HUES64 (cell line): Measurements from ENCODE around the gene STX1B.
"Not testable (repeated sequence)": the region's sequence is repeated elsewhere in the genome, so short reads cannot be mapped to it uniquely, and the experiment has no call there.

ENCODE experiments used
- H3K27ac ChIP-seq: 2 replicates; pipeline ENCODE4 v1.7.0; 2013; ENCODE audit warnings: low read depth, low read length, inconsistent platforms
- H3K27me3 ChIP-seq: 2 replicates; pipeline ENCODE4 v1.6.1; 2013; ENCODE audit warnings: mild to moderate bottlenecking, low read length; ENCODE audit not compliant: insufficient read depth
- H3K36me3 ChIP-seq: 2 replicates; pipeline ENCODE4 v1.6.1; 2013; ENCODE audit warnings: mild to moderate bottlenecking, low read length; ENCODE audit not compliant: insufficient read depth
- H3K4me1 ChIP-seq: 2 replicates; pipeline ENCODE4 v1.6.1; 2013; ENCODE audit warnings: mild to moderate bottlenecking, low read length, moderate library complexity; ENCODE audit not compliant: insufficient read depth
- H3K4me3 ChIP-seq: 2 replicates; pipeline ENCODE4 v1.5.1; 2013; ENCODE audit warnings: mild to moderate bottlenecking, low read length, moderate library complexity
- H3K9ac ChIP-seq: 2 replicates; pipeline ENCODE4 v1.6.1; 2013; ENCODE audit warnings: mild to moderate bottlenecking, low read depth, low read length
- H3K9me3 ChIP-seq: 2 replicates; pipeline ENCODE4 v1.6.1; 2013; ENCODE audit warnings: low read depth, low read length; ENCODE audit not compliant: insufficient read depth
- WGBS: fragments of 150-250, 120-280 bp; methylation state at CpG from one replicate; pipeline ENCODE4 v1.1.7; 2013; ENCODE audit warnings: missing lambda C conversion rate; 5-methylcytosine and 5-hydroxymethylcytosine counted together

The STX1B gene

GRCh38 chr16:31032736-31033708 lies 22.6 kb upstream of the STX1B start, which contains the start of gene STX4:
Gene STX4, plus strand, starts transcription at chr16:31033558. Its CDS starts 248 bp downstream, at chr16:31033806.
- Histone ChIP-seq H3K27me3 (no peaks in the 10 kb centered on the region), H3K4me1 (no peaks in the 10 kb centered on the region), H3K9me3 (no peaks in the 10 kb centered on the region), H3K27ac (peak within 1 kb of the TSS; percentile 24; the same call in 1 of the 2 replicates), H3K4me3 (peak within 1 kb of the TSS; percentile 95), H3K9ac (peak within 1 kb of the TSS; percentile 37), H3K36me3 (no peaks in the 10 kb centered on the region)
- 2% methylated on average over 75 of the region's 75 CpGs for WGBS

- Histone ChIP-seq H3K27me3 (no peaks in the 10 kb centered on the region), H3K9ac (no peak overlapping the region), H3K9me3 (no peaks in the 10 kb centered on the region), H3K4me3 (no peak overlapping the region), H3K27ac (no peak overlapping the region), H3K4me1 (no peaks in the 10 kb centered on the region), H3K36me3 (no peaks in the 10 kb centered on the region)
- WGBS = 82% methylated on average over 4 of the region's 4 CpGs
Measured at GRCh38 chr16:31031276-31031675, 20.8 kb upstream of the STX1B start.

DNA sequence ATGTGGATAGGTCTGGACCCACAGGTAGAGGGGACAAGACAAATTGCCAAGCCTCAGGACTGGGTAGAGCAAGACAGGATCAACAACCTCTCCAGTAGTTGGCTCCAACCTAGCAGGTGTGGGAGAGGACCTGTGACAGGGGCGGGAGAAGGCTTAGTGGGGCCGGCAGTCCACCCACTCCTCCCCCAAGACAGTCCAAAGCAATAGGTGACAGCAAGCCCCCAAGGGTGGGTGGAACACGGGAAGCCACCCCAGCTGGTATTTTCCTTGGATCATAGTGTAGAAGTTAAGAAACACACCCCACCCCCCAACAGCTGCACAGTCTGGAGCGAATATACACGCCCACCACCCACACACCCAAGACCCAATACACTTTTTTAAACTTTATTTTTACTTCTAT lies 18.8 kb upstream of the STX1B start:
- Histone ChIP-seq H3K4me1 (no peaks in the 10 kb centered on the region), H3K27ac (no peak overlapping the region), H3K9ac (no peak overlapping the region), H3K36me3 (no peaks in the 10 kb centered on the region), H3K4me3 (no peak overlapping the region), H3K27me3 (no peaks in the 10 kb centered on the region), H3K9me3 (no peaks in the 10 kb centered on the region)
- WGBS = 78% methylated on average over 2 of the region's 5 CpGs

- 87% methylated on average over 5 of the region's 5 CpGs for WGBS
Measured at GRCh38 chr16:31025339-31025738, 14.9 kb upstream of the STX1B start.

GRCh38 chr16:31023627-31024226 lies 13.3 kb upstream of the STX1B start:
- no peak overlapping the region for H3K9ac ChIP-seq
- H3K36me3 ChIP-seq = no peaks in the 10 kb centered on the region
- H3K27ac ChIP-seq = no peak overlapping the region
- no peaks in the 10 kb centered on the region for H3K27me3 ChIP-seq
- H3K9me3 ChIP-seq = no peaks in the 10 kb centered on the region
- H3K4me1 ChIP-seq = no peaks in the 10 kb centered on the region
- no peak overlapping the region for H3K4me3 ChIP-seq
- WGBS = 81% methylated on average over 5 of the region's 6 CpGs

More at GRCh38 chr16:31025339-31025738, 14.9 kb upstream of the STX1B start:
- H3K36me3 ChIP-seq = no peaks in the 10 kb centered on the region
- H3K27me3 ChIP-seq = no peaks in the 10 kb centered on the region
- H3K27ac ChIP-seq = no peak overlapping the region
- no peak overlapping the region for H3K9ac ChIP-seq
- H3K9me3 ChIP-seq = no peaks in the 10 kb centered on the region
- H3K4me3 ChIP-seq = no peak overlapping the region
- H3K4me1 ChIP-seq = no peaks in the 10 kb centered on the region

GRCh38 chr16:31023252-31023602 lies 12.8 kb upstream of the STX1B start:
- no peak overlapping the region for H3K4me3 ChIP-seq
- no peak overlapping the region for H3K27ac ChIP-seq

DNA sequence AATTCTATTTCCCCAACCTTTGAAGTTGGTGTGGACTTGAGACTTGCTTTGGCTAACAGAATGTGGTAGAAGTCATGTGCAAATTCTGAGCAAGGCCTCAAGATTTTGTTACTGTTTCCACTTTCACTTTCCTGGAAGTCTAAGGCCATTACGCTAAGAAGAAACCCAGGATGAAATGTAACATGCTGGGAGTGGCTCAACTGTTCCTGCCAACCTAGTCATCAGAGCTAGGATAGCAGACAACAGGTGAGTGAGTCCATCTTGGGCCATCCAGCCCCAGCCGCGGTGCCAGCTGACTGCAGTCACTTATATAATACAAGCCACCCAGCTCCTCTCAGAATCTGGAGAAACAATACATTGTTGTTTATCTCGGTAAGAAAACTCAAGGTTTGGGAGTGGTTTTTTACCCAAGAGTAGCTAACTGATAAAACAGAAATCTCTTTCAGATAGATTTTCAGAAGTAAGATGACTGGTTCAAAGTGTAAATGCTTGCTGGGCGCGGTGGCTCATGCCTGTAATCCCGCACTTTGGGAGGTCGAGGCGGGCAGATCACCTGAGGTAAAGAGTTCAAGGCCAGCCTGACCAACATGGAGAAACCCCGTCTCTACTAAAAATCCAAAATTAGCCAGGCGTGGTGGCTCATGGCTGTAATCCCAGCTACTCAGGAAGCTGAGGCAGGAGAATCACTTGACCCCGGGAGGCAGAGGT lies 12.3 kb upstream of the STX1B start:
- Histone ChIP-seq H3K27me3 (no peaks in the 10 kb centered on the region), H3K27ac (no peak overlapping the region), H3K9ac (no peak overlapping the region), H3K36me3 (no peaks in the 10 kb centered on the region), H3K4me3 (no peak overlapping the region), H3K4me1 (no peaks in the 10 kb centered on the region), H3K9me3 (no peaks in the 10 kb centered on the region)
- 88% methylated on average over 12 of the region's 12 CpGs for WGBS

More at GRCh38 chr16:31023252-31023602, 12.8 kb upstream of the STX1B start:
- WGBS = 93% methylated on average over 2 of the region's 4 CpGs
- no peaks in the 10 kb centered on the region for H3K27me3 ChIP-seq
- no peaks in the 10 kb centered on the region for H3K9me3 ChIP-seq
- H3K4me1 ChIP-seq = no peaks in the 10 kb centered on the region
- H3K36me3 ChIP-seq = no peaks in the 10 kb centered on the region
- H3K9ac ChIP-seq = no peak overlapping the region

GRCh38 chr16:31020536-31020935 lies 10.1 kb upstream of the STX1B start:
- Histone ChIP-seq H3K9ac (no peak overlapping the region), H3K4me3 (no peak overlapping the region), H3K9me3 (no peaks in the 10 kb centered on the region), H3K4me1 (no peaks in the 10 kb centered on the region), H3K27me3 (no peaks in the 10 kb centered on the region), H3K36me3 (no peaks in the 10 kb centered on the region), H3K27ac (no peak overlapping the region)
- 94% methylated on average over 3 of the region's 3 CpGs for WGBS

DNA sequence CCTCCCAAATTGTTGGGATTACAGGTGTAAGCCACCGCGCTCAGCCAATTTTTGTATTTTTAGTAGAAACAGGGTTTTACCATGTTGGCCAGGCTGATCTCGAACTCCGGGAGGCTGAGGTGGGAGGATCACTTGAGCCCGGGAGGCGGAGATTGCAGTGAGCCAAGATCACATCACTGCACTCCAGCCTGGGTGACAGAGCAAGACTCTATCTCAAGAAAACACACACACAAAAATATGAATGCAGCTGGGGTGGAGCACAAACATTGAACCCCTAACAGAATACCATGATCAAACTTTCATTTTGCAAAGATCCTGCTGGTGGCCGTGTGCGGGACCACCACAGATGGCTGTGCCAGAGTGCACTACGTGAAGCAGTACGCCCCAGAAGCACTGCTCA lies 7.3 kb upstream of the STX1B start:
- H3K4me1 ChIP-seq, H3K27ac ChIP-seq, H3K9me3 ChIP-seq, H3K36me3 ChIP-seq, H3K27me3 ChIP-seq, H3K9ac ChIP-seq, H3K4me3 ChIP-seq: not testable (repeated sequence)
- WGBS = 93% methylated on average over 9 of the region's 10 CpGs

DNA sequence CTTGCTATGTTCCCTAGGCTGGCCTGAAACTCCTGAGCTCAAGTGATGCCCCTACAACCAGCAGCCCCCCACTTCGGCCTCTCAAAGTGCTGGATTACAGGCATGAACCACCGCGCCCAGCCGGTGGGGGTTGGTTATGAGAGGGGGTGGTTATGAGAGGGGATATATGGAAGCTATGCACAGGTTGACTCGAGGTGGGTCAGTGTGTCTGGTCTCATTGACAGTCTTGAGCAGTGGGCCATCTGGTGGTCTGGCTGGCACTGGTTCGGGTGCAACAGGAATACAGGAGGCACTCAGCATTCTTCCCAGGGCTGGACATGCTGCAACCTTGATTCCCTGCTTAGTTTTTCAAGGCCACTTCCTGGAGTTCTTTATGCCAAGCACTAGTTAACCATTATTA lies 5.6 kb upstream of the STX1B start:
- Histone ChIP-seq H3K4me3 (no peak overlapping the region), H3K27me3 (peaks cover 13% of the 10 kb centered on the region), H3K4me1 (no peaks in the 10 kb centered on the region), H3K27ac (no peak overlapping the region), H3K9ac (no peak overlapping the region), H3K36me3 (no peaks in the 10 kb centered on the region), H3K9me3 (no peaks in the 10 kb centered on the region)
- 80% methylated on average over 6 of the region's 6 CpGs for WGBS

GRCh38 chr16:31013292-31013691 lies 2.9 kb upstream of the STX1B start:
- peaks cover 14% of the 10 kb centered on the region for H3K27me3 ChIP-seq
- not testable (repeated sequence) for H3K36me3 ChIP-seq, H3K27ac ChIP-seq, H3K9ac ChIP-seq, H3K4me3 ChIP-seq, H3K4me1 ChIP-seq, H3K9me3 ChIP-seq
